GM23338 (cell line): ENCODE results near the gene NGEF.

ENCODE experiments used
- CTCF ChIP-seq, 2 experiments: fragments of 200-600 bp in 1 of 2; sonication (generic) in 1 of 2; conservative IDR thresholded peaks; 2 replicates each; pipeline versions ENCODE4 v1.5.1 to v1.6.1; 2016 to 2017; ENCODE audit warnings: antibody characterized with exemption in 2 of 2, low read depth in 2 of 2, mild to moderate bottlenecking in 2 of 2, moderate library complexity in 1 of 2
- POLR2AphosphoS5 ChIP-seq: IDR thresholded peaks from 2 replicates; pipeline ENCODE4 v1.6.1; 2016; ENCODE audit warnings: antibody characterized with exemption, low read depth

- TF ChIP-seq CTCF (conservative IDR thresholded peaks at IDR 0.05; ENCODE audit: low read depth in 2 of 2) (no peak), POLR2AphosphoS5 (no peak)
Observed at GRCh38 chr2:232913903-232914302, 99.2 kb downstream of the NGEF start.
